H1 (cell line): ENCODE measurements around the gene AGAP1. TPM values are rescaled to one million over a fixed set of nuclear protein-coding genes. Genes with fewer than 3 reads are reported as not detected.

Experiments used
- ATF2 ChIP-seq: IDR thresholded peaks from 2 replicates; pipeline ENCODE4 v1.6.1; 2012; ENCODE audit warnings: low read length, inconsistent platforms
- CHD7 ChIP-seq: fragments of 300-600 bp; sonication (generic); IDR thresholded peaks from 2 replicates; pipeline ENCODE4 v1.7.1; 2012; ENCODE audit warnings: low read length, moderate library complexity, mild to moderate bottlenecking, inconsistent platforms; ENCODE audit not compliant: insufficient replicate concordance
- KDM4A ChIP-seq: IDR thresholded peaks from one replicate; pipeline ENCODE4 v1.7.1; 2012; ENCODE audit warnings: low read depth, mild to moderate bottlenecking, moderate library complexity, low read length, inconsistent platforms; ENCODE audit not compliant: severe bottlenecking
- NANOG ChIP-seq: IDR thresholded peaks from 2 replicates; pipeline ENCODE4 v1.6.1; 2011; ENCODE audit warnings: low read length, low read depth, mild to moderate bottlenecking, inconsistent platforms; ENCODE audit not compliant: insufficient read depth, poor library complexity, severe bottlenecking
- POU5F1 ChIP-seq: IDR thresholded peaks from 2 replicates; pipeline ENCODE4 v1.6.1; 2011; ENCODE audit warnings: low read depth, mild to moderate bottlenecking, low read length, moderate library complexity
- RBBP5 ChIP-seq: IDR thresholded peaks from 2 replicates; pipeline ENCODE4 v1.7.1; 2012; ENCODE audit warnings: low read depth, mild to moderate bottlenecking, inconsistent platforms, low read length, moderate library complexity, borderline replicate concordance
- TCF12 ChIP-seq: IDR thresholded peaks from 2 replicates; pipeline ENCODE4 v1.6.1; 2011; ENCODE audit warnings: low read depth, mild to moderate bottlenecking, low read length
- polyA plus RNA-seq, 7 experiments: library from polyadenylated mRNA; depleted of rRNA in 3 of 7; stranded (reverse) in 5 of 7; unstranded in 2 of 7; fragments of >200 nt in 5 of 7; fragments of 200-250 nt in 2 of 7; gene quantifications; 1 replicate in 5 of 7; 2 replicates in 1 of 7; 4 replicates in 1 of 7; pipeline versions ENCODE4 v1.2.1 to v1.2.3, GENCODE V29; 2011 to 2013; ENCODE audit warnings: missing spikeins in 2 of 7, mixed read lengths in 2 of 7
- total RNA-seq: library from RNA; stranded (reverse); fragmentation: NEBNext Ultra II Directional; extraction: Animal tissue kit (Norgen Biotek cat#: 25700); gene quantifications from 2 replicates; pipeline ENCODE4 v1.2.1, GENCODE V29; 2021
- TF ChIP-seq, protein P1 (sequence below): IDR thresholded peaks from 2 replicates; pipeline ENCODE4 v1.6.1; 2012; ENCODE audit warnings: inconsistent platforms

Gene AGAP1
- total and polyA plus RNA-seq, 2 of the 8 experiments (the other 6 are each of a cell fraction or from before 2014, with no cell fraction given) = 18.1 to 39.4 TPM

DNA sequence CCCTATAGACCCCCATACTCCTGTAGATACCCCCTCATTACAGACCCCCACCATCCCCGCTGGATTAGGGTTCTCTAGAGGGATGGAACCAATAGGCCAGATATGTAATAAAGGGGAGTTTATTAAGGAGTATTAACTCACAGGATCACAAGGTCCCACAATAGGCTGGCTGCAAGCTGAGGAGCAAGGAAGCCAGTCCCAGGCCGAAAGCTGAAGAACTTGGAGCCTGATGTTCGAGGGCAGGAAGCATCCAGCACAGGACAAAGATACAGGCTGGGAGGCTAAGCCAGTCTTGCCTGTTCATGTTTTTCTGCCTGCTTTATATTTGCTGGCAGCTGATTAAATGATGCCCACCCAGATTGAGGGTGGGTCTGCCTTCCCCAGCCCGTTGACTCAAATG, 106.6 kb downstream of the AGAP1 start (continued):
- no peak for TF ChIP-seq CHD7
- TF ChIP-seq RBBP5 = no peak
- TF ChIP-seq, protein P1, sequence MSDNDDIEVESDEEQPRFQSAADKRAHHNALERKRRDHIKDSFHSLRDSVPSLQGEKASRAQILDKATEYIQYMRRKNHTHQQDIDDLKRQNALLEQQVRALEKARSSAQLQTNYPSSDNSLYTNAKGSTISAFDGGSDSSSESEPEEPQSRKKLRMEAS = no peak
- no peak for TF ChIP-seq NANOG
- no peak for TF ChIP-seq POU5F1
- no peak for TF ChIP-seq ATF2
- TF ChIP-seq TCF12 = no peak
- TF ChIP-seq KDM4A = no peak
